H1 (cell line): Measurements from ENCODE around the gene MYOD1. TPM values are rescaled to one million over a fixed set of nuclear protein-coding genes. Genes with fewer than 3 reads are reported as not detected.

ENCODE experiments used
- KDM5A ChIP-seq: fragments of 200-600 bp; IDR thresholded peaks from 2 replicates; pipeline ENCODE4 v1.7.1; 2012; ENCODE audit warnings: mild to moderate bottlenecking, low read length, inconsistent platforms, mixed read lengths
- polyA plus RNA-seq, 7 experiments: library from polyadenylated mRNA; depleted of rRNA in 3 of 7; stranded (reverse) in 5 of 7; unstranded in 2 of 7; fragments of >200 nt in 5 of 7; fragments of 200-250 nt in 2 of 7; gene quantifications; 1 replicate in 5 of 7; 2 replicates in 1 of 7; 4 replicates in 1 of 7; pipeline versions ENCODE4 v1.2.1 to v1.2.3, GENCODE V29; 2011 to 2013; ENCODE audit warnings: missing spikeins in 2 of 7, mixed read lengths in 2 of 7
- total RNA-seq: library from RNA; stranded (reverse); fragmentation: NEBNext Ultra II Directional; extraction: Animal tissue kit (Norgen Biotek cat#: 25700); gene quantifications from 2 replicates; pipeline ENCODE4 v1.2.1, GENCODE V29; 2021

MYOD1 gene
- total and polyA plus RNA-seq, 2 of the 8 experiments (the other 6 are each of a cell fraction or from before 2014, with no cell fraction given), result not detected

GRCh38 chr11:17762309-17762974, 43.1 kb downstream of the MYOD1 start (continued):
- no peak for TF ChIP-seq KDM5A
